Thymus (tissue), 11 donors: ENCODE results near the gene MYG1. TPM values are rescaled to one million over a fixed set of nuclear protein-coding genes. Genes with fewer than 3 reads are reported as not detected.

Experiments used
- DNase-seq, 9 donors: peaks; one replicate each; pipeline ENCODE4 v3.0.0-alpha.2; 2013; ENCODE audit warnings: low spot score in 9 of 9, low read depth in 6 of 9, missing footprints in 1 of 9
- H3K27ac ChIP-seq, 2 donors: one replicate each; pipeline ENCODE4 v1.5.1; 2013; ENCODE audit warnings: control low read depth in 1 of 2, low read depth in 1 of 2, low read length in 1 of 2, mild to moderate bottlenecking in 1 of 2, moderate library complexity in 1 of 2
- H3K27me3 ChIP-seq, 2 donors: one replicate each; pipeline ENCODE4 v1.5.1; 2013; ENCODE audit warnings: low read length in 1 of 2; ENCODE audit not compliant: control insufficient read depth in 2 of 2, insufficient read depth in 1 of 2
- H3K36me3 ChIP-seq, 2 donors: one replicate each; pipeline ENCODE4 v1.5.1; 2013; ENCODE audit warnings: low read length in 1 of 2, mild to moderate bottlenecking in 1 of 2, moderate library complexity in 1 of 2; ENCODE audit not compliant: control insufficient read depth in 2 of 2, insufficient read depth in 2 of 2
- H3K4me1 ChIP-seq, 2 donors: one replicate each; pipeline ENCODE4 v1.5.1; 2013; ENCODE audit warnings: low read length in 2 of 2; ENCODE audit not compliant: control insufficient read depth in 2 of 2, insufficient read depth in 2 of 2
- H3K4me3 ChIP-seq, 2 donors: one replicate each; pipeline ENCODE4 v1.5.1; 2013; ENCODE audit warnings: low read length in 2 of 2, control low read depth in 1 of 2, mild to moderate bottlenecking in 1 of 2
- H3K9me3 ChIP-seq, 2 donors: one replicate each; pipeline ENCODE4 v1.5.1; 2013; ENCODE audit warnings: low read length in 1 of 2, mild to moderate bottlenecking in 1 of 2; ENCODE audit not compliant: control insufficient read depth in 2 of 2, insufficient read depth in 1 of 2
- WGBS: extraction: QIAGEN DNeasy Blood & Tissue Kit; methylation state at CpG from one replicate; pipeline ENCODE4 v1.1.7; 2013; 5-methylcytosine and 5-hydroxymethylcytosine counted together
- polyA plus RNA-seq: library from polyadenylated mRNA; stranded (reverse); fragments of 200-250 nt; gene quantifications from one replicate; pipeline ENCODE4 v1.2.3, GENCODE V29; 2013
- total RNA-seq: library from RNA; stranded (reverse); fragments of 120-200 nt; gene quantifications from one replicate; pipeline ENCODE4 v1.2.4, GENCODE V29; 2013
- donor health status: healthy.

MYG1 gene
- total and polyA plus RNA-seq, 2 donors, result 53.0 to 57.9 TPM

DNA sequence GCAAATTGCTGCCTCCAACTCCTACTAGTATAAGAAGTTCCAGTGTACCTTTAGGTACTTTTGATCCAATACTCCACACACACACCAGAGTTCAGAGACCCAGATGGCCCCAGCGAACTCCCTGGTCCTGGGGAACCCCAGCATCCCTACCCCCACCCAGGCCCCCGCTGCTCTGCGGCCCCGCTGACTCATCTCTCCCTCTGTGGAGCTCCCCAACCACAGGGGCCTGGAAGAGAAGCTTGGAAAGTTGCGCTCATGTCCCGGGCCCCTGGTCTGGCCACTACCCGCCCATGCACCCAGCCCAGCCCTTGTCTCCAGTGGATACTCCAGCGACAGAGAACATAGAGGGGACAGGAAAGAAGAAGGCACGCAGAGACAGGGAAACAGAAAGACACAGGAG, 40.9 kb downstream of the MYG1 start:
- no peaks in the 10 kb centered on the region for H3K9me3 ChIP-seq
- no peak for DNase-seq
- no peak overlapping the region for H3K27ac ChIP-seq
- H3K4me1 ChIP-seq, result peaks cover 21 to 38% of the 10 kb centered on the region in 2 donors
- H3K4me3 ChIP-seq, result no peak overlapping the region
- H3K27me3 ChIP-seq, result peaks cover 2 to 55% of the 10 kb centered on the region in 2 donors
- no peaks in the 10 kb centered on the region for H3K36me3 ChIP-seq
- 93% methylated on average over 9 of the region's 9 CpGs for WGBS

DNA sequence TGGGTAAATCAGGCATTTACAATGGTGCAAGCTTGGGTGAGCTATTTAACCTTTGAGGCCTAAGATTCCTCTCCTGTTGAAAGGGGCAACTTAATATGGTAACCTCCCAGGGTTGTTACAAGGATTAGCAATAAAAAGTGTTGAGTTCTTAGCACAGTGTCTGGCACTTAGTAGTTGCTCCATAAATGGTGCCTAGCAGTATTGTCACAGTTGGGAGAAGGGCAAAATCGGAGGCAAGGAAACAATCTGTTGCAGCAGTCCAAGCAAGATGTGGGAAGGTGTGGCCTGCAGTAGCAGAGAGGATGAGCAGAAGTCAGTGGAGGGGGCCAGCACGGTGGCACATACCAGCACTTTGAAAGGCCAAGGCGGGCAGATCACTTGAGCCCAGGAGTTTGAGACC, 44.0 kb downstream of the MYG1 start:
- 79% methylated on average over 3 of the region's 3 CpGs for WGBS
- Histone ChIP-seq H3K4me1 (peaks cover 9 to 27% of the 10 kb centered on the region in 2 donors), H3K9me3 (no peaks in the 10 kb centered on the region), H3K27me3 (peaks cover 0 to 29% of the 10 kb centered on the region in 2 donors), H3K36me3 (no peaks in the 10 kb centered on the region), H3K27ac (no peak overlapping the region), H3K4me3 (no peak overlapping the region)
- DNase-seq, result no peak

DNA sequence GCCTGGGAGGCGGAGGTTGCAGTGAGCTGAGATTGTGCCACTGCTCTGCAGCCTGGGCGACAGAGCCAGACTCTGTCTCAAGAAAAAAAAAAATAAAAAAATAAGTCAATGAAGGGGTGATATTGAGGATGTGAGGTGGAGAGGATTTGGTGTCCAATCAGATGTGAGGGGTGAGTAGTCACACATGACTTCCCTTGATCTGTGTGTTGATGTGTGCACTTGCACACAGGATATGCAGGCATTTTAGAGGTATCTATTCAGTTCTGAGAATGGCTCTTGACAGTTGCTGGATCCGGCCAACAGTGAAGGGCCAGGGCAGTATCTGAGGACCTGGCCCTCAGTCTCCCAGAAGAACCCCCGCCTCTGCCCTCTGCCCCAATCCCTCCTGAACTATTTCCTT, 44.5 kb downstream of the MYG1 start:
- over 99% methylated on average over 4 of the region's 4 CpGs for WGBS
- no peaks in the 10 kb centered on the region for H3K36me3 ChIP-seq
- no peaks in the 10 kb centered on the region for H3K9me3 ChIP-seq
- peak overlapping the region in 1 of 2 donors; percentile 65 for H3K4me3 ChIP-seq
- peak in 1 of 9 donors; percentile 48 for DNase-seq
- H3K4me1 ChIP-seq, result peaks cover 5 to 22% of the 10 kb centered on the region in 2 donors
- peak overlapping the region in 1 of 2 donors; percentile 19 for H3K27ac ChIP-seq
- H3K27me3 ChIP-seq, result peaks cover 0 to 23% of the 10 kb centered on the region in 2 donors

DNA sequence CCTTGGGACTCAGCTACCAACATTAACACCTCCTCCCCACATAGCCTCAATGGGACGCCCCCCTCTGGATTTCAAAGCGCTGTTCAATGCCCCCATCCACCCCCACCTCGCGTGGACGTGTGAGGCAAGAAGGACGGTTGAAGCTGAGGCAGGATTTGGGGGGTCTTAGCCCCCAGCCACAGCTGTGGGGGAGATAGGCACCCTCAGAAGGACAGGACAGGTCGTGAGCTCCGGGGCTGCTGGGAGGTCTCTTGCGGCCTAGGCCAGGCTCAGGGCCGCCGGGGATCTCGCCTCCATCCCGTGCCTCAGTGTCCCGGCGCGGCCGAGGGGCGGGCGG, 45.0 kb downstream of the MYG1 start:
- Histone ChIP-seq H3K4me3 (peak overlapping the region in 1 of 2 donors; percentile 65), H3K9me3 (no peaks in the 10 kb centered on the region), H3K36me3 (no peaks in the 10 kb centered on the region), H3K4me1 (peaks cover 5 to 22% of the 10 kb centered on the region in 2 donors), H3K27me3 (peaks cover 0 to 20% of the 10 kb centered on the region in 2 donors), H3K27ac (no peak overlapping the region)
- no peak for DNase-seq
- WGBS, result 8% methylated on average over 19 of the region's 19 CpGs

DNA sequence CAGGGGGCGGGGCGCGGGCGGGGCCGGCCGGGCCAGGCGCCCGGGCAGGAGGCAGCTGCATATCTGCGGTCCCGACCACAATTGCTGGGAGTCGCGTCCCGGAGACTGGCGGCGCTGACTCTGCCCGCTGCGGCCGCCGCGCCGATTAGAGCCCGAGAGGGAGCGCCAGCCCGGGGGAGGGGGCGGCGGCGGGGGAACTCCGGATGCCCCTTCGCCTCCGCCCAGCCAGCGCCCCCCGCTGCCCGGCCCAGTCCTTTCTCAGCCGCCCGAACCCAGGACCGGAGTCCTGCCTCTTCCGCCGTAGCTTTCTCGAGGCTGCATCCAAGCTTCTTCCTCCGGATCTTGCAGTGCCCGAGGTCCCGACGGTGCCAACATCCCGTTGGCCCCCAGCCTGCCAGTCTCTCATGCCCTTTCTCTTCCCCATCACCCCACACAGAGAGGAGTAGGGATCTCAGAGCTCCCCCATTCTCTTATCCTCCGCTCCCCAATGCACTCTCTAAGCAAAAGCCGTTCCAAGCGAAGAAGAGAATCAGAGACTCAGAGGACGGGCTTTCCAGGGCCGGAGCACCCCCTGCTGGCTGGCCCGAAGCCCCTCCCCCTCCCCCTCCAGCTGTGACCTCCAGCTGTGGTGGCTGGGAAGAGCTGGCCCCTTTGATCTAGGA, 45.5 kb downstream of the MYG1 start:
- H3K27ac ChIP-seq, result peak overlapping the region in 1 of 2 donors; percentile 43
- peak in 5 of 9 donors; percentile 50 to 80 (median 66) for DNase-seq

DNA sequence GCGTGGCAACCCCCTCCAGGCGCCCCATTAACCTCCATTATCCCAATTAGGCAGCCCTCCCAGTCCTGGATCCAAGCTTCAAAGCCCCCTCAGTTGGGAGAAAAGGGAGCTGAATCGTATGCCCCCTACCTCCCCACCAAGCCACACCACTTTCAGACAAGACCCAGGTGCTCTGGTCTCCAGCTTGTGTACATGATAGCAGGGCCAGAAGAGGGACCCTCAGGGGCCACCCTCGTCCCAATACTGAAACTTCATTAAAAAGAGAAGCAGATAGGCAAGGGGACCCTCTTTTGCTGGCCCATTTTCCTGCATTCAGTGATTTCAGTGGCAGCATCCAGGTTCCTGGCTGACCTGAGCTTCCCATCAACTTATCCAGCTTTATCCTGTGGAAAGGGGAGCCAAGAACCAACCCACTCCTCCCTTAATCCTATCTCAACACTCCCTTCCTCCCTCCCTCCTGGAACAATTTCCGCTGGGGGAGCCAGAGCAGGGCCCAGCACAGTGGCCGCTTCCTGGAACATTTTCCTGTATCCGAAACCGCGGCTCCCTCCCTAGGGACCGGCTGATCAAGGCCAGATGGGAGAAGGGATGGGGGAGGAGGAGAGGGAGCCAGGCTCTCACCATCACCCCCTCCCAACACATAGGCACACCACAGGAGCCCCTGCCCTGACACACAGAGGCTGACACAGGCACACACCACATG, 46.1 kb downstream of the MYG1 start:
- Histone ChIP-seq H3K4me3 (no peak overlapping the region), H3K4me1 (peaks cover 5 to 22% of the 10 kb centered on the region in 2 donors), H3K9me3 (no peaks in the 10 kb centered on the region), H3K36me3 (no peaks in the 10 kb centered on the region), H3K27me3 (peaks cover 0 to 16% of the 10 kb centered on the region in 2 donors), H3K27ac (peak overlapping the region in 1 of 2 donors; percentile 31)
- WGBS, result 51% methylated on average over 10 of the region's 10 CpGs
- no peak for DNase-seq

More for the DNA sequence above, 45.5 kb downstream of the MYG1 start:
- Histone ChIP-seq H3K9me3 (no peaks in the 10 kb centered on the region), H3K4me3 (peak overlapping the region; percentile 41 to 65), H3K27me3 (peaks cover 0 to 20% of the 10 kb centered on the region in 2 donors), H3K4me1 (peaks cover 5 to 22% of the 10 kb centered on the region in 2 donors), H3K36me3 (no peaks in the 10 kb centered on the region)
- WGBS, result under 1% methylated on average over 50 of the region's 50 CpGs

DNA sequence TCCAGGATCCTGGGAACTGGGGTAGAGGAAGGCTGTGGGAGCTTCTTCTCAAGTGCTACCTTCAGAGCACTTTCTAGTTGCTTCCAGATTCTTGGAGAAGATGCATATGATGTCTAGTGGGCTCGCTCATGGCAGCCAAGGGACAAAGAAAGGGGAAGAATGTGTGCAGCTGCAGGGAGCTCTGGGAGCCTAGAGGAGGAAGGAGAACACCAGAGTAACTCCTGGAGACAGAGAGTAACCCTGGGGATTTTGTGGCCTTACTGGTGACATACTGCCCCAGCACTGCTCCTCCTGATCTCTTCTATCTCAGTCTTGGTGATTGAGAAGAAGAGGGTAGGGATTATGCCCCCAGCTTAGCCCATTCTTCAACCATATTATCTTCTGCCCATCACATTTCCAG, 47.0 kb downstream of the MYG1 start:
- no peaks in the 10 kb centered on the region for H3K36me3 ChIP-seq
- H3K9me3 ChIP-seq, result no peaks in the 10 kb centered on the region
- 100% methylated on average over 1 of the region's 1 CpG for WGBS
- DNase-seq, result no peak
- no peak overlapping the region for H3K4me3 ChIP-seq
- H3K27ac ChIP-seq, result no peak overlapping the region
- peaks cover 0 to 13% of the 10 kb centered on the region in 2 donors for H3K27me3 ChIP-seq
- peaks cover 5 to 22% of the 10 kb centered on the region in 2 donors for H3K4me1 ChIP-seq

DNA sequence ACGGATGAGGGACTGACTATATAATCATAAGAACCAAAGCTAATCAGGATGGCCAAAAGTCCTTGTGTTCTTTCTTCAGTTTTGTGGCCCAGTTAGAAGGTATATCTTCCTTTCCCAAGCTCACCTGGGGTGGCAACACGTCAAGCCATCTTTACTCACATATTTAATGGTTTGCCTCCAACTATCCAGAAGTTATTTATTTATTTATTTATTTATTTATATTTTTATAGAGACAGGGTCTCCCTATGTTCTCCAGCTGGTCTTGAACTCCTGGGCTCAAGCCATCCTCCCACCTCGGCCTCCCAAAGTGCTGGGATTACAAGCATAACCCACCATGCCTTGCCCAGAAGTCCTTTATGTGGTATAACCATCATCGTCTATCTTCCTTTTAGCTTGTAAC, 48.4 kb downstream of the MYG1 start:
- WGBS, result 95% methylated on average over 4 of the region's 4 CpGs

More for the DNA sequence above, 48.4 kb downstream of the MYG1 start:
- DNase-seq, result no peak
- Histone ChIP-seq H3K9me3 (no peaks in the 10 kb centered on the region), H3K4me3 (no peak overlapping the region), H3K4me1 (peaks cover 5 to 22% of the 10 kb centered on the region in 2 donors), H3K36me3 (no peaks in the 10 kb centered on the region), H3K27me3 (peaks cover 0 to 13% of the 10 kb centered on the region in 2 donors), H3K27ac (no peak overlapping the region)
